Choroid plexus epithelial cell (primary cell): ENCODE results near the gene CD164.
A peak's percentile ranks its signal among the peaks of the same experiment; 100 is the strongest.

Experiments used
- DNase-seq: peaks from one replicate; pipeline ENCODE4 v3.0.0-alpha.2; 2010; ENCODE audit warnings: low read depth
- H3K4me3 ChIP-seq: 2 replicates; pipeline ENCODE4 v1.5.1; 2011; ENCODE audit warnings: low read depth, mild to moderate bottlenecking, control low read depth, low read length, moderate library complexity
- TF ChIP-seq, protein P1 (sequence below): conservative IDR thresholded peaks from 2 replicates; pipeline ENCODE4 v1.5.1; 2011; ENCODE audit warnings: low read depth, mild to moderate bottlenecking, control low read depth, inconsistent platforms, low read length, moderate library complexity

Gene CD164

DNA sequence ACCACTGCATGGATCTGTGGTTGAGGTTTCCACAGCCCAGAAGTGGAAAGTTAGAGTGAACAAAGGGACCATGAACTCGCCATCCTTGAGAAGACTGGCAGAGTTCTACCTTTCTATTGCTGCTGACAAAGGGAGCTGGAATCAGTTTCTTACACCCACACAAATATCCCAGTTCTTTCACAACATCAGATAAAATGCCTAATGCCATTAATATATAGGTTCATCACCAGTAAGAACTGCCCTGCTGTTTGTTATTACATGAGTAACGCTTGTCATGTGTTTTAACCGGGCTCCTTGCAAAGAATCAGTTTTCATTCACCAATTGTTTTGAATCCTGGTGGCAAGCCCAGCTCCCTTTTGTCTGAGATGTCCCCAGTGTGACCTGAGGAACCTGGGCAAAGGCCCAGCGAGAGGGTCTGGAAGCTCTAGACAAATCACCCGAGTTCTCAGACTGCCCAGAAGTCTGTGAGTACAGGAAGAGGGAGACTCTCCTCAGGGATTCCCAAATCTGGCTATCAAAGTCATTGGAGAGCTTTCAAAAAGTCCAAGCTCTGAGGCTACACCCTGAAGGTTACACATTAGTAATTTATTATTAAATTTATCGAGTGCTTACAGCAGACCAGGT lies 7.5 kb upstream of the CD164 start:
- TF ChIP-seq, protein P1, sequence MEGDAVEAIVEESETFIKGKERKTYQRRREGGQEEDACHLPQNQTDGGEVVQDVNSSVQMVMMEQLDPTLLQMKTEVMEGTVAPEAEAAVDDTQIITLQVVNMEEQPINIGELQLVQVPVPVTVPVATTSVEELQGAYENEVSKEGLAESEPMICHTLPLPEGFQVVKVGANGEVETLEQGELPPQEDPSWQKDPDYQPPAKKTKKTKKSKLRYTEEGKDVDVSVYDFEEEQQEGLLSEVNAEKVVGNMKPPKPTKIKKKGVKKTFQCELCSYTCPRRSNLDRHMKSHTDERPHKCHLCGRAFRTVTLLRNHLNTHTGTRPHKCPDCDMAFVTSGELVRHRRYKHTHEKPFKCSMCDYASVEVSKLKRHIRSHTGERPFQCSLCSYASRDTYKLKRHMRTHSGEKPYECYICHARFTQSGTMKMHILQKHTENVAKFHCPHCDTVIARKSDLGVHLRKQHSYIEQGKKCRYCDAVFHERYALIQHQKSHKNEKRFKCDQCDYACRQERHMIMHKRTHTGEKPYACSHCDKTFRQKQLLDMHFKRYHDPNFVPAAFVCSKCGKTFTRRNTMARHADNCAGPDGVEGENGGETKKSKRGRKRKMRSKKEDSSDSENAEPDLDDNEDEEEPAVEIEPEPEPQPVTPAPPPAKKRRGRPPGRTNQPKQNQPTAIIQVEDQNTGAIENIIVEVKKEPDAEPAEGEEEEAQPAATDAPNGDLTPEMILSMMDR, result no peak
- H3K4me3 ChIP-seq, result no peak overlapping the region
- peak; percentile 40 for DNase-seq

DNA sequence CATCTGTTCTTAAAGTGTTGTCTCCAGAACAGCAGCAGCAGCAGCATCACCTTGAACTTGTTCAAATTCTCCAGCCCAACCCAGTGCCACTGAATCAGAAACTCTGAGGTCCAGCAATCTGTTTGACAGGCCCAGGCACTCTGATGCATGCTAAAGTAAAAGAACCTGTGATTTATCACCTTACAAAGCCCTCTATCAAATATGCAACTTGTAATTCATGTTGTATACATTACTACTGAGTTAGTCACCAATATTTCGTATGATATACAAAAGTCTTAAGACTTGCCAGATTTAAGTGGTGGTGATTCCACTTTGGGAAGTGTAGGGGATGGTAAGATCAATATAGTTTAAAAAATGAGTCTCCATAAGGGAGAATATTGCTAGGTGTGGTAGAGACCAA lies 6.0 kb upstream of the CD164 start:
- no peak for DNase-seq
- no peak overlapping the region for H3K4me3 ChIP-seq
- TF ChIP-seq, protein P1, result no peak

DNA sequence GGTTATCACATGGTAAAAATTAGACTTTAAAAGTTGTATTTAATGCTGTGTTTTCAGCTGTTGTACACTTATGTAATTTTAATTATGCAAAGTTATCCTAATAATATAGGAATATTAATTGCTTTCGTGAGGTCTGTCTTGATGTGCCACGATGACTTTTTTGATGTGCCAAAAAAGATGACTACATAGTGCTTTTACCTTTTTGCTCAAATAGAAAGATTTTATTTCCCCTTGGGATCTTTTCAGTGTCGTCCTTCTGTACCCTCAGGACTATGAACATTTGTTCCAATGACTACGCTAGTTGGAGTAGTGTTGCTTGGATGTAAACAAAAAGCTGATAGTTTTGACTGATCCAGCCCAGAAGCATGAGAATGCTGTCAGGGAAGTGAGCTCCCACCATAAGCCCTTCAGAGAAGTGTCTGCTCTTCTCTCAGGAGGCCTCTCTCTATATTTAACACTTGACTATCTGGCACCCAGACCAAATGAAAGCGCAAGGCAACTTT lies 1.2 kb upstream of the CD164 start:
- peak overlapping the region; percentile 100 for H3K4me3 ChIP-seq
- no peak for DNase-seq
- TF ChIP-seq, protein P1, result no peak

DNA sequence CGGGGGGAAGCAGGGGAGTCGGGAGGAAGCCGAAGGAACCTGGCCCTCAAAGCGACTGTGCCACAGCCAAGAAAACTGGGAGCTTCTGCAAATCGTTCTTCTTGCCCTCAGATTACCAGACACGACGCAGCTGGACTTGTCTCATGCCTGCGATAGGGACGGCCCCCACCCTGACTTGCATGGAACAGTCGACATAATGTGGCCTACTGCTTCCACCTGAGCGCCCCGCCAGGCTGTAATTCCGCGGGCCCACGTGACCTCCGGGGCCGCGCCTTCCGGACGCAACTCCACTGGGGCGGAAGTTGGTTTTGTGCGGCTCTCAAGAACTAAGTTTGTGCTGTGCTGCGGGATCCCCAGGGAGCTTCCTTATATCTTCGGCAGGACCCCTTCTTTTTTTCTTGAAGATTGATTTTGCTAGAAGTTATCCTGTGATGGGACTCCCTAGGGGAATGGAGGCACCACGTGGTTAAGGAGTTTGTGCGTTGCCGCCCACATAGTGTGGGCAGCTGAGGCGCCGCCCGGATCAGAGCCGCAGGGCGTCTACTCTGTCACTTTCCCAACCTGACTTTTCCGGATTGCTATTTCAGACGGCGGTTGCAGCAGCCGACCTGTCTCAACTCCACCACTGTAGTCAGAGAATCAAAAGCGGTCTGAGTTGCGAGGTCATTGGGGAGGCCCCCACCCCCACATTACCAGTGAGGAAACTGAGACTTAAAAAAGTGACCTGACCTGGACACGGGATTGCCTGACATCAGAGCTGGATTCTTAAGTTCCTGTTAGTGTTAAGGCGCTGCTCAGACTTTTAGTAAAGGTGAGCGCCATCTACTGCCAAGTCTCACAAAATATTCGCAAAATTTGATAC lies 540 bp upstream of the CD164 start:
- TF ChIP-seq, protein P1, result peak; percentile 58
- DNase-seq, result peak; percentile 97
- H3K4me3 ChIP-seq, result peak overlapping the region; percentile 100

DNA sequence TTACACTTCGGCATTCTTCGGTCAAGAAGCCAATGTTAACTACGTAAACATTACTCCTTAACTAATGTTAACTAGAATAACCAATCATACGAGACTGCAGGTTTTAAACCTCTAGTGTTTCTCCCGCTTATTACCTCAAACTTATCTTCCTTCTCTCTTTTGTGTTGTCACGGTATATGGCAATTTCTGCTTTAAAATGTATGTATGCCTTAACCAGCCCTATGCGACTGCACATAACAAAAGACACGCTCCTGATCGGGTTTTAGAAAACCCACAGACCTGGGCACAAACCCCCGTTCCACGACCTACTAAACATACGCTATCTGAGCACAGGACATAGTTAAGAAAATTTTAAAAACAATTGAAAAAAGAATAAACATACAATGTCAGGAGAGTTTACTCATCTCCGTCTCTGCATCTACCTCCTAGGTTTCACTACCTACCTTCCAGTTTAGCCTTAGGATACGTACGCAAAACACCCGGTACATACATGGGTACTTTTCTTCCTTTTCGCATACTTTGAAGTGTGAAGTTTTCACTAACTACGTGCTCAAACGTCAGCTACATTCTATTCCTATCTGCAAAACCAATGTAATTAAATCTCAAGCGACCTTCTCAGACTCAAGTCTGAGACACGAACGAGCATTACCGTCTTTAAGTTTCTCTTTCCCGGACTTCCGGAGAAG lies 1.1 kb downstream of the CD164 start:
- peak; percentile 54 for DNase-seq
- TF ChIP-seq, protein P1, result no peak
- peak overlapping the region; percentile 100 for H3K4me3 ChIP-seq

DNA sequence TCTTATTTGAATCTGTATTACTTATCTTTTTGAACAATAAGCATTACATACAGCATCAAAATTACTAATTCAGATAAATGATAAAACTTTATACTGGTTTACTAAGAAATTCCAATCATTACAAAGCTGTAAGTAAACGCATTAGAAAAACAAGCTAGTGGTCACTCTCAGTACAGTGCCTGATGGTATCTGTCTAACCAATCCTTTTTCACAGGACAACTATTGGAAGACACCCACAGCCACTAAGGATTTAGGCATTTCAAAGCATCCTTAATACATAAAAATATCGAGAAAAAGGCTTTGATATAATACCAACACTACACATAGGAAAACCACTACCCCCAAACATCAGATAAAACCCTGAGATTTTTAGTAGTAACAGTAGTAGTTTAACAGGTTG lies 2.6 kb downstream of the CD164 start:
- TF ChIP-seq, protein P1, result no peak
- DNase-seq, result peak; percentile 51
- peak overlapping the region; percentile 100 for H3K4me3 ChIP-seq
